B cell (primary cell): ENCODE results near the gene ADRB1. TPM values are rescaled to one million over a fixed set of nuclear protein-coding genes. Genes with fewer than 3 reads are reported as not detected.

Source experiments
- ATAC-seq: fragments of 200-7000 bp; cut with Tn5 transposase; one replicate; pipeline ENCODE4 v1.10.0; 2021; ENCODE audit warnings: low read depth, mild to moderate bottlenecking, moderate number of reproducible peaks, moderate library complexity
- CTCF ChIA-PET: fragments of 350-600 bp; sonication (Branson Sonifier 250); formaldehyde crosslinking; loops from one replicate; lab custom pipeline; 2021; ENCODE audit warnings: antibody characterized with exemption, inconsistent platforms; lab: Charles Lee
- POLR2A ChIA-PET: fragments of 350-600 bp; sonication (Branson Sonifier 250); formaldehyde crosslinking; loops from one replicate; lab custom pipeline; 2021; ENCODE audit warnings: antibody characterized with exemption; lab: Charles Lee
- DNase-seq: peaks from one replicate; pipeline ENCODE4 v3.0.0; 2013
- H2AFZ ChIP-seq: 2 replicates; pipeline ENCODE4 v1.6.1; 2012; ENCODE audit warnings: mild to moderate bottlenecking, low read depth, low read length; ENCODE audit not compliant: insufficient read depth, poor library complexity, severe bottlenecking
- H3K27ac ChIP-seq, 2 donors: 1 replicate in 1 of 2; 2 replicates in 1 of 2; pipeline ENCODE4 v1.5.1; 2012 to 2013; ENCODE audit warnings: low read length in 2 of 2, mild to moderate bottlenecking in 2 of 2, moderate library complexity in 1 of 2
- H3K27me3 ChIP-seq, 4 experiments: fragments of 200-600 bp in 1 of 4; sonication (generic) in 1 of 4; replicated peaks in 1 of 4; 1 replicate in 2 of 4; 2 replicates in 2 of 4; pipeline versions ENCODE4 v1.6.1 to v1.7.0; 2013 to 2016; ENCODE audit warnings: low read length in 3 of 4, mild to moderate bottlenecking in 2 of 4, mixed read lengths in 1 of 4, moderate library complexity in 1 of 4; ENCODE audit not compliant: insufficient read depth in 4 of 4, control insufficient read depth in 3 of 4; ENCODE audit errors: control extremely low read depth in 1 of 4
- H3K36me3 ChIP-seq, 2 experiments: replicated peaks in 1 of 2; 1 replicate in 1 of 2; 2 replicates in 1 of 2; pipeline versions ENCODE4 v1.6.1 to v1.7.1; 2013; ENCODE audit warnings: low read length in 1 of 2; ENCODE audit not compliant: insufficient read depth in 2 of 2, control insufficient read depth in 1 of 2; ENCODE audit errors: control extremely low read depth in 1 of 2, extremely low read depth in 1 of 2
- H3K4me1 ChIP-seq, 2 donors: fragments of 200-600 bp in 1 of 2; sonication (generic) in 1 of 2; 1 replicate in 1 of 2; 2 replicates in 1 of 2; pipeline versions ENCODE4 v1.5.1 to v1.6.1; 2013 to 2017; ENCODE audit warnings: low read length in 2 of 2; ENCODE audit not compliant: control insufficient read depth in 2 of 2, insufficient read depth in 2 of 2
- H3K4me2 ChIP-seq: replicated peaks from 2 replicates; pipeline ENCODE3; 2012; ENCODE audit warnings: mild to moderate bottlenecking, low read depth, low read length; ENCODE audit not compliant: poor library complexity, severe bottlenecking
- H3K4me3 ChIP-seq, 5 experiments: fragments of 200-600 bp in 1 of 5; sonication (generic) in 1 of 5; 1 replicate in 3 of 5; 2 replicates in 2 of 5; pipeline versions ENCODE4 v1.5.1 to v1.7.0; 2011 to 2016; ENCODE audit warnings: low read length in 4 of 5, mild to moderate bottlenecking in 4 of 5, low read depth in 2 of 5, control low read depth in 1 of 5, moderate library complexity in 1 of 5; ENCODE audit not compliant: insufficient read depth in 1 of 5; ENCODE audit errors: control extremely low read depth in 1 of 5, extremely low read depth in 1 of 5
- H3K79me2 ChIP-seq: fragments of 200-600 bp; sonication (generic); one replicate; pipeline ENCODE4 v1.6.0; 2016; ENCODE audit warnings: low read length; ENCODE audit not compliant: control insufficient read depth, insufficient read depth
- H3K9ac ChIP-seq: fragments of 200-600 bp; sonication (generic); 2 replicates; pipeline ENCODE4 v1.6.1; 2017; ENCODE audit warnings: mild to moderate bottlenecking, low read length, moderate library complexity
- H3K9me3 ChIP-seq, 3 donors: one replicate each; pipeline versions ENCODE4 v1.6.1 to v1.7.1; 2013; ENCODE audit warnings: low read length in 2 of 3; ENCODE audit not compliant: control insufficient read depth in 2 of 3, insufficient read depth in 1 of 3; ENCODE audit errors: control extremely low read depth in 1 of 3
- H4K20me1 ChIP-seq: 2 replicates; pipeline ENCODE4 v1.6.0; 2012; ENCODE audit warnings: mild to moderate bottlenecking, low read length; ENCODE audit not compliant: insufficient read depth, control insufficient read depth, poor library complexity, severe bottlenecking
- H3K27ac Mint-ChIP-seq: one replicate; pipeline ENCODE4 v1.8.0; 2021; ENCODE audit warnings: mixed read lengths
- H3K27me3 Mint-ChIP-seq: one replicate; pipeline ENCODE4 v1.8.0; 2021; ENCODE audit warnings: mixed read lengths
- H3K4me1 Mint-ChIP-seq: one replicate; pipeline ENCODE4 v1.8.0; 2021; ENCODE audit warnings: mixed read lengths
- H3K4me3 Mint-ChIP-seq: one replicate; pipeline ENCODE4 v1.8.0; 2021; ENCODE audit warnings: mixed read lengths
- H3K9me3 Mint-ChIP-seq: one replicate; pipeline ENCODE4 v1.8.0; 2022; ENCODE audit warnings: mixed read lengths; ENCODE audit not compliant: insufficient read depth
- EZH2 ChIP-seq: IDR thresholded peaks from 2 replicates; pipeline ENCODE4 v1.6.1; 2012; ENCODE audit warnings: borderline replicate concordance, low read depth, mild to moderate bottlenecking, moderate library complexity, low read length; ENCODE audit not compliant: insufficient read depth, poor library complexity, severe bottlenecking
- WGBS: methylation state at CpG from one replicate; pipeline ENCODE4 v1.1.5; 2013; ENCODE audit warnings: missing lambda C conversion rate; ENCODE audit not compliant: insufficient coverage; 5-methylcytosine and 5-hydroxymethylcytosine counted together
- intact Hi-C: fragments of 100-400 bp; cut with micrococcal nuclease; formaldehyde crosslinking; loops from one replicate; pipeline ENCODE4 v1.10.0; 2022
- polyA plus RNA-seq: library from polyadenylated mRNA; depleted of rRNA; stranded (reverse); fragments of >200 nt; gene quantifications from 2 replicates; pipeline ENCODE4 v1.2.3, GENCODE V29; 2012
- total RNA-seq, 2 donors: library from RNA; stranded (reverse); fragments of 120-200 nt in 1 of 2; gene quantifications; 1 replicate in 1 of 2; 2 replicates in 1 of 2; pipeline versions ENCODE4 v1.2.3 to v1.2.4, GENCODE V29; 2013 to 2022
- TF ChIP-seq, protein P1 (sequence below): fragments of 200-600 bp; IDR thresholded peaks from one replicate; pipeline ENCODE4 v1.8.0; 2022; ENCODE audit warnings: antibody characterized with exemption, mild to moderate bottlenecking

The ADRB1 gene
- total and polyA plus RNA-seq, 2 donors (not counting 1 experiment from before 2014, with no cell fraction given), result 0.10 TPM; not detected in 1

DNA sequence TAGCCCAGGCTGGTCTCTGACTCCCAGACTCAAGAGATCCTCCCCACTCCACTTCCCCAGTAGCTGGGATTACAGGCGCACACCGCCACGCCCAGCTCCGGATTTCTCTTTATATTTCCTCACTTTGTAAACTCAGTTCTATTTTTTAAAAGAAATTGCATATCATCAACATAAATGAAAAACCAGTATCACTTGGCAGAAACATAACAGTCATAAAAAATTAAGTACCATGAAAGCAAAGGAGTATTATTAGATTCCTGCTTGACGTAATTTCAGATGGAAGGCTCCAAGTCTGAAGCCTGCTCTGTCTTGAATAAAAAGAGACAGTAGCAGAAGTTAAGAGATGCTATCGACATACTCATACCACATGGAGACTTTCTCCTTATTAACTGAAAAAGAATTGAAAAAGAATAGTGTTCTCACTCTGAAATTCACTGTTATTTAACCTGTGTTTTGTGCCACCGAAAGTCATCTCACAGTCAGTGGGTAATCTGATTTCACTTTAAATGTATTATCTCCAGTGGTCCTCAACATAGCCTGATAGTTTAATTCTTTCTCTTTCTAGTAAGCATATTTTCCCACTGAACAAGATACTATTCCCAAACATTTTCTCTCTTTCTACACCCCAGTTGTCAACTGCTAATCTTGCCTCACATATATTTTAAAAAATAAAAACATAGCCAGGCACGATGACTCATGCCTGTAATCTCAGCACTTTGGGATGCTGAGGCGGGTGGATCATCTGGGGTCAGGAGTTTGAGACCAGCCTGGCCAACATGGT lies 40.3 kb upstream of the ADRB1 start:
- peaks cover 11% of the 10 kb centered on the region for H3K27me3 Mint-ChIP-seq
- DNase-seq (no peak), ATAC-seq (no peak)
- H3K27ac Mint-ChIP-seq, result no peak overlapping the region
- Histone ChIP-seq H3K9ac (no peak overlapping the region), H4K20me1 (no peaks in the 10 kb centered on the region), H3K27ac (no peak overlapping the region), H3K79me2 (no peaks in the 10 kb centered on the region), H3K4me1 (peaks cover 12% of the 10 kb centered on the region in 2 donors), H3K9me3 (no peaks in the 10 kb centered on the region), H3K36me3 (no peaks in the 10 kb centered on the region), H3K4me2 (no peak overlapping the region), H3K27me3 (peaks cover 0 to 4% (median 0%) of the 10 kb centered on the region in 4 experiments), H2AFZ (no peak overlapping the region), H3K4me3 (no peak overlapping the region)
- no peaks in the 10 kb centered on the region for H3K9me3 Mint-ChIP-seq
- intact Hi-C loops, result no loop called here
- 100% methylated on average over 3 of the region's 9 CpGs for WGBS
- H3K4me1 Mint-ChIP-seq, result peaks cover 14% of the 10 kb centered on the region
- TF ChIP-seq, protein P1, sequence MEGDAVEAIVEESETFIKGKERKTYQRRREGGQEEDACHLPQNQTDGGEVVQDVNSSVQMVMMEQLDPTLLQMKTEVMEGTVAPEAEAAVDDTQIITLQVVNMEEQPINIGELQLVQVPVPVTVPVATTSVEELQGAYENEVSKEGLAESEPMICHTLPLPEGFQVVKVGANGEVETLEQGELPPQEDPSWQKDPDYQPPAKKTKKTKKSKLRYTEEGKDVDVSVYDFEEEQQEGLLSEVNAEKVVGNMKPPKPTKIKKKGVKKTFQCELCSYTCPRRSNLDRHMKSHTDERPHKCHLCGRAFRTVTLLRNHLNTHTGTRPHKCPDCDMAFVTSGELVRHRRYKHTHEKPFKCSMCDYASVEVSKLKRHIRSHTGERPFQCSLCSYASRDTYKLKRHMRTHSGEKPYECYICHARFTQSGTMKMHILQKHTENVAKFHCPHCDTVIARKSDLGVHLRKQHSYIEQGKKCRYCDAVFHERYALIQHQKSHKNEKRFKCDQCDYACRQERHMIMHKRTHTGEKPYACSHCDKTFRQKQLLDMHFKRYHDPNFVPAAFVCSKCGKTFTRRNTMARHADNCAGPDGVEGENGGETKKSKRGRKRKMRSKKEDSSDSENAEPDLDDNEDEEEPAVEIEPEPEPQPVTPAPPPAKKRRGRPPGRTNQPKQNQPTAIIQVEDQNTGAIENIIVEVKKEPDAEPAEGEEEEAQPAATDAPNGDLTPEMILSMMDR, result no peak
- TF ChIP-seq EZH2, result no peak
- CTCF ChIA-PET, result no interaction called here
- H3K4me3 Mint-ChIP-seq, result no peak overlapping the region
- POLR2A ChIA-PET, result no interaction called here

DNA sequence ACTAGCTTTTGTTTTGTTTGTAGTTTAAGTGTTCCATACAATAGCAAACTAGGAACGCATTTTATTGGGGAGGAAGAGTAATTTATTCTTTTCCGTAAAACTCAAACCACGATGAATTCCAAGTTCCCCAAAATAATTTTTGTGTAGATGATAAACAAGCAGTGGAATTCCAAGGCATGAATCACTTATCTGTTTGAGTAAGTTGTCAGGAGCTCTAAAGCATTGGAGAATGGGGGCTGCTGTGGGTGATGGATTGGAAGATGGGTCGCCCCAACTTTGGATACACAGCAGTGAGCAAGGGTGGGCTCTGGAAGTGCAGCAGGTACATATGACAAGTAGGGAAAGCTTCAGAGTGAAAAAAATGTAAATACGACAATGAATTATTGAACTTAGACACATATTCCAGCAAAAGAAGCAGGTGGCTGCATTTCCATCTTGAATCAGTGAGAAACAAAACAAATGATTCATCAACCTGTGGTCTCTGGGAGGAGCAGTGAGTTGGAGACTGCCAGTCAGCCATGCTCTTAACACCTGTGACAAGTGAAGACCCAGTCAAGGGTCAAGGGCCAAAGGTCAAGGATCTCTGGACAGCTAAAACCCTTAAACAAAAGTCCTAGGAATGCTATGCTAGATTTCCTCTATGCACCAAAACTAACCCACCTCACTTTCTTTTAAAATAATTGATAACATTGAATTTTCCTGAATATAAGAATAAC lies 34.2 kb upstream of the ADRB1 start:
- CTCF ChIA-PET, result no interaction called here
- POLR2A ChIA-PET, result no interaction called here
- no peaks in the 10 kb centered on the region for H3K4me1 ChIP-seq

More for the DNA sequence above, 34.2 kb upstream of the ADRB1 start:
- H3K9ac ChIP-seq, result no peak overlapping the region
- no peak overlapping the region for H3K4me3 Mint-ChIP-seq
- no peaks in the 10 kb centered on the region for H4K20me1 ChIP-seq
- 100% methylated on average over 1 of the region's 5 CpGs for WGBS
- ATAC-seq (no peak), DNase-seq (no peak)
- TF ChIP-seq EZH2, result no peak
- TF ChIP-seq, protein P1, result no peak
- no peak overlapping the region for H3K27ac ChIP-seq
- no peak overlapping the region for H3K4me3 ChIP-seq
- no peak overlapping the region for H3K4me2 ChIP-seq
- no peaks in the 10 kb centered on the region for H3K9me3 Mint-ChIP-seq
- no peaks in the 10 kb centered on the region for H3K79me2 ChIP-seq
- H2AFZ ChIP-seq, result no peak overlapping the region
- peaks cover 15% of the 10 kb centered on the region for H3K27me3 Mint-ChIP-seq
- H3K9me3 ChIP-seq, result no peaks in the 10 kb centered on the region
- intact Hi-C loops, result no loop called here
- H3K4me1 Mint-ChIP-seq, result no peaks in the 10 kb centered on the region
- no peaks in the 10 kb centered on the region for H3K36me3 ChIP-seq
- H3K27ac Mint-ChIP-seq, result no peak overlapping the region
- H3K27me3 ChIP-seq, result peaks cover 0 to 3% (median under 1%) of the 10 kb centered on the region in 4 experiments
